MV-4-11 (cell line): ENCODE data around the gene RBM20.
"Not testable (repeated sequence)": the region's sequence is repeated elsewhere in the genome, so short reads cannot be mapped to it uniquely, and the experiment has no call there.

Experiments
- DNase-seq: peaks from one replicate; lab custom pipeline; 2025; lab: John Stamatoyannopoulos, UW

RBM20 gene

DNA sequence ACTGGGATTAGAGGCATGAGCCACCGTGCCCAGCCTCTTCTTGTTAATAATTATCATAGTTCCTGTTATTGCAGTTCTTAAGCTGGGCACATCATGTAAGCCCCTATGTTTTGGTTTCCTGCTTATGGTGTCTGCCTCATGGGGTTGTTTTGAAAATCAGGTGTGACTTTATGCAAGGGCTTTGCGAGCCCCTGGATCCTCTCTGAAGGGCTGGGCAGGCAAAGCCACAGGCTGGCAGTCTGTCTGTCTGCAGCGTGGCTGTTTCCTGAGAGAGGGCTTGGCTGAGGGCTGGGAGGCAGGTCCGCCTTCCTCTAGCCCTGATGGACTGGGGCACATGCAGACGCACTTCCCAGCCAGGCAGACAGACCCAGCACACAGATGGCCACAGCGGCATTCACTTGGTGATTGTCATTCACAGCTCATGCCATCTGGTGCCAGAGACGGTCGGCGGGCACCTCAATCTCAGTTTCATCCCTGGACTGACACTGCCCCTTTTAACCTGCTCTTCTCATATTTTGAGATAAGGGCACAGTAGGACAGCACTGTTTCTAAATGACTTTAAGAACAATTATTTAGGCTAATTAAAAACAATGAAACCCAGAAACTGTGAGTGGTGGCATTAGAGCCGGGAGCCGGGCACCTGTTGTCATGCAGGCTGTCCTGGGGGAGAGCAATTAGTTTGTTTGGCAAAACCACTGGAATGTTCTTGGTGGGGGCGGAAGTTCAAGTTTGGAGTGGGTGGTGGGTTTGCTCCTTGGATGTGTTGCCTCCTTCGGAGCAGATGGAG is 35.5 kb downstream of the RBM20 start:
- DNase-seq = no peak

DNA sequence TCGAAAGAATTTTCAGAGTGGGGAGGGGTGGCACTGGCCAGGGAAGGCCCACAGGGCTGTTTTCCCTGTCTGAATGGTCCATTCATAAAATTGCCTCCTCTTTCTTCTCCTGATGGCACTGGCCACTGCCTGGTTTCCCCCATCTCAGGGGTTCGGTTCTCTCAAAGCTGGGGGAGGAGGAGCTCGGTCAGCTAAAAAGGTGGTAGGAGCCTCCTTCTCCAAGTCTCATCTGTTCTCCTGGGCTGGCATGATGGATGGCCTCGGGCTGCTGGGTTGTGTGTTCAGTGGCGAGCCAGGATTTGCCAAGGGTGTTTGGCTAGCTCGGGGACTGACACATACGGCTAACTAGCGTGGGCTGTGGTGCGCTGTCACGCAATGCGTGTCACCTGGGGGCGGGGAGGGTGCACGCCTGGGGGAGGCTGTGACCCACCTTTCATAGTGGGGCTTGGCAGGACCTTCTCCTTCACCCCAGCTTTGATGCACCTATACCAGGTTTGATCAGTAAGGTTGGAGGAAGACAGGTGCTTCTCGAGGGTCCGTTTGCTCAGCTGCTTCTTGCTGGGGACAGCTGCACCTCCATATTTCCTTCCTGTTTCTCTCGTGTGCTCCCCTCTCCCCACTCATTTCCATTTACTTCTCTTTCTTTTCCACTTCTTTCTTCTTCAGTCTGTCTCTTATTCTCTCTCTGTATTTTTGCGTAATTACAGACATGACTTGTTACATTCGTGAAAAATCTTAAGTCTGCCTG is 36.3 kb downstream of the RBM20 start:
- no peak for DNase-seq

DNA sequence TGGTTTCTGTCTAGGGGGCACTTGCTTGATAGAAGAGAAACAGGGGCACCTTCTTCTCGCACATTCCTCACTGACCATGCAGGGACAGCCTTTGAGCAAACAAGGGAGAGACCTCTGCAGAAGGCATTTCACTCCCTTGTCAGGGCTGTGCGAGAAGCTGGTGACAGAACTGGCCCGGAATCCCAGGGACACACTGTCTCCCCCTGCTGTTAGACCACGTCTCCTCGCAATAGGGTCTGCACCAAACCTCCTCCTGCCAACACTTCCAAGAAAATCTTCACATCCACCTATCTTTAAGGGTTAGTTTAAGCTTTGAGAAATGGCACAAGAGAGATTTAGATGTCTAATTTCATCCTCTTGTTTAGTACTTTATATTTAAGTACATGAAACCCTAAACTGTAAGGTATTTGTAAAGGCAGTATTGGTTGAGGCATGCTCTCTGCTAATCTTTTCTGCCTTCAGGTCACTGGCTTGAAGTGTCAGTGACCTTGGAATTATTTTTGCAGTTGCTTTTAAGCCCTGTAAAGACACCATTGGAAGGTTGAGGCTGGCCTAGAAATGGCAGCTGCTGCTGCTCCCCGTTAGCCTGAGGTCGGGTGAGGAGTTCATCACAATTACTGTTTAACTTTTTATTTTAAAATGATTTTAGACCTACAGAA is 37.0 kb downstream of the RBM20 start:
- DNase-seq = no peak

DNA sequence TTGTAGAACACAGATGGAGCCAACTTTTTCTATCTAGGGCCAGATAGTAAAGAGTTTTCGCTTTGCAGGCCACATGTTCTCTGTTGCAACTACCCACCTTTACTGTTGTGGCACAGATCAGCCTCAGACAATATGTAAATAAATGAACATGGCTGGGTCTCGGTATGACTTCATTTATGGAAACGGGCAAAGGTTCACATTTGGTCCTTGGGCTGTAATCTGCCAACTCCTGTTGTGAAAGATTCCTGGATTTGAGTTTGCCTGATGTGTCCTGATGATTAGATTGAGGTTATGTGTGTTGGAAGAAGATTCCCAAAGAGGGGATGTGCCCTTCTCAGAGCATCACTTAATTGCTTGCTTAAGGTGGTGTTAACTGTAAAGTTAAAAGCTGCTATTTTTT is 38.2 kb downstream of the RBM20 start:
- DNase-seq = no peak

DNA sequence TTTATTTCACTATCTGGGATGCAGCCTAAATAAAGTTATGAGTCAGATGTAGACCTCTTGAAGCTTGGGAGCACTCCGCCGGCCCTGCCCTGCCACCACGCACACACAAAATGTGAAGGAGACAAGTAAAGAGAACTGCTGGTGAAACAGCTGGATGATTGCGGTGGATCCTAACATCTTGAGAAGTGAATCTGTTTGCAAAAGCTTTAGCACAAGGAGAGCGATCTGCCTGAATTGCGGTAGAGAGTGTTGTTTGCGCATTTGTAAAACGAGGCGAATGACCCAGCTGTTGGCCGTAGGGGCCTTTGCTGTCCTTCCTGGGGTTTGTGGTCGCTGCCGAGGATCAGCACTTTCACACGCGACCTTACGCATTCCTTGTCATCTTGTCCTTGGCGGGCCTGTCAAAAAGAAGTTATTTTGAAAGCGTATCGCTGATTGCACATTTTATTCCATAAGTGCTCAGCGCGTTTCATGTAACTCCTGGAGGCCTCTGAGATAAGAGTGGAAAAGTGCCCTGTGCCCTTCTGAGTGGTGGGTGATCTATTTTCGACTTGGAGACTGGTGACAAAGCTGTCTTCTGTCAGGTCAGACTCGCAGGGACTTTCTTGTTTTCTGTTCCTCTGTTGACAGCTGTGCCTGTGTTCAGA is 40.8 kb downstream of the RBM20 start:
- DNase-seq = no peak

DNA sequence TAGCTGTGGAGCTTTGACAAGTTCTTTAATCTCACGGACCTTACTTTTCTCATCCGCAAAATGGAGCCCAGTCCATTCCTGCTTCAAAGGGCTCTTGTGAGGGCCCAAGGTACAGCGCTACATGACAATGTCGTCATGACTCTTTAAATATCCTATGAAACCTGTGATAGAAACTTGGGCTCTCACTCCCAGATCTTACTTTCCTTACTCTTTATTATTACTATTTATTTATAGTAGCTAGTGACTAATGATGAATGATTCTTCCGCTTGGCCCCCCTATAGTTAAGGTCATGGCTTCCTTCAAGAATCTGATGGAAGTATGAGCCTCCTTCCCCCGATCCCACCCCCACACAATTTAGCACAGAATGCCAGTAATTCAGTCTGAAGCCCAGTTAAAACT is 41.9 kb downstream of the RBM20 start:
- no peak for DNase-seq

DNA sequence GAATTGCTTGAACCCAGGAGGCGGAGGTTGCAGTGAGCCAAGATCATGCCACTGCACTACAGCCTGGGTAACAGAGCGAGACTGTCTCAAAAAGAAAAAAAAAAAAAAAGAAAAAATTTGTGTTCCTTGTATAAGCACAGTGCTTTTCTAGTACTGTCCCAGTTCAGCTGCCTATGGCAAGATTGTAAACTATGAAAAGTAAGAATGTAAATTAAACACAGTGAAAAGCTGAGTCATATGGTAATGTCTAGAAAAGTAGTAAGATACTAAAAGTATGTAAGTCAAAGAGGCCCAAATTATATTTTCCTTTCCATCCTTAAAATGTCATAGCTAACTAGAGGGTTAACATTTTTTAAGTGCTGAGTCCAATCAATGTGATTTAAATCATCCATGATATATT is 42.8 kb downstream of the RBM20 start:
- DNase-seq = no peak

DNA sequence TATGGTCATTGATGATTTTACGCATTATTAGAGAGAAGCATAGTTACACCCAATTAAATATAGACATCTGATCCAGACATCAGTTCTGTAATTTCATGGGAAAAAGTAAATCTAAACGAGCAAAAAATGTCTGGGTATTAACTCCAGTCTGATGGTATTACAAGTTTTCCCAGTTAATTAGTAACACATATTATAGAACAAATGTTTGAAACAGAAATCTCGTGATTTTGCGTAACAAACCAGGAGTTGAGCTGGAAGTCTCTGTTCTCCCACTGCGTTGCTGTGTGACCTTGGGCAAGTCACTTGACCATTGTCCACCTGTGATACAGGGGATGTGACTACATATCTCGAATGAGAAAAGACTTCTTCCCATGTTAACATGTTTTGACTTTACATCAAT is 43.3 kb downstream of the RBM20 start:
- no peak for DNase-seq

DNA sequence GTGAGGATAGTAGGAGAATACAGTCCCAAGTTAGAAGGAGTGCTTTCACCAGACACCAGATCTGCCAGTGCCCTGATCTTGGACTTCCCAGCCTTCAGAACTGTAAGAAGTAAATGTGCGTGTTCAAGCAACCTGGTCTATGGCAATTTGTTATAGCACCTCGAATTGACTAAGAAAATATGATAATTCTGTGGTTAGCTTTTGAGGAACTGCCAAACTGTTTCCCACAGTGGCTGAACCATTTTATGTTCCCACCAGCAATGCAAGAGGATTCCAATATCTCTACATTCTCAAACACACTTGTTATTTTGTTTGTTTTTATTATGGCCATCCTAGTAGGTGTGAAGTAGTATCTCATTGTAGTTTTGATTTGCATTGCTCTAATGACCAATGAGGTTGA is 47.0 kb downstream of the RBM20 start:
- DNase-seq = peak; percentile 5

DNA sequence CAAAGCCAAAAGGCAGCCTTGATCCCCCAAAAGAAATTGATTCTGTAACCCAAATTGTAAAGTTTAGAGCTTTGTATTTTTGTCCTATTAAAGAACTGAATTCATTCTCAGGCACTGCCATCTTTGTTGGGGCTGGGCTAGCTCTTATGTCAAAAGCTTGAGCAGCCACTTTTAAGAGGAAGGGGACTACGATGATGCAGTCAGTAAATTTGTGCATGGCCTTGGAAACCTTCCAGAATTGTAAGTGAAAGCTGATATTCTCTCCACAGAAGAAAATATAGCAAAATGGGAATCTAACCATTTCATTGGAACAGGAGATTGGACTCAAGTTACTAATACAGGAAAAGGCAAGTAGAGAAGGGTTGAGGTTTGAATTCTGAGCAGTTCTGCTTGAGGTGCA is 50.1 kb downstream of the RBM20 start:
- DNase-seq = no peak

DNA sequence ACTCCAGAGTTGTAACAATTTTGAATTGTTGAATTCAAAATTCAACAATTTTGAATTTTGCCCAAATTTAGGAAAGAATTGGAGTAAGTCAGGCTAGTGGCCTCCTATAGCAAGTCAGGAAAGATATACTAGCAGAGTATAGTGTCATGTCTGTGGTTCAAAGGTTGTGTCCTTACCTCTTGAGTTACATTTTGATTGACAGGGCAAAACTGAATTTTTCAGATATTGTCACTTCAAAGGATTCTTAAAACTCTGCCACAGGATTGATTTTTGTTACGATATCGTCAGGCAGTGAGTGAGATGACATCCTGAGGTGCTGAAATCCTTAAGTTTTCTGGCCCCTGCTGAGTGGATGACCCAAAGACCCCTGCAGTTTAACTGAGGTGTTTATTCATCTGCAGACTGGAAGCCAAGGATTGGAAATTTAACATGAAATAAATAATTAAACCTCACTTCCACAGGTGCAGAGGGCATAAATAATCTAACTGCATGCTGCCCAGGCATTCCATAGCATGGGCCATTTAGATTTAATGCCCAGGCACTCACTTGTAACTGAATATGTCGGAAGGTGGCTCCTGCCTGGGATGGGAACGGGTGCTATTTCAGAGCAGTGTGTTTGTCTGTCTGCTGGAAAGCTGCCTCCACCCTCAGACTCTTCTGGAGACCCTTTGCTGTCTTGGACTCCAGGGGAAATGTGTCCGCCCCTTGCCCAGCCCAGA is 50.8 kb downstream of the RBM20 start:
- DNase-seq = no peak

DNA sequence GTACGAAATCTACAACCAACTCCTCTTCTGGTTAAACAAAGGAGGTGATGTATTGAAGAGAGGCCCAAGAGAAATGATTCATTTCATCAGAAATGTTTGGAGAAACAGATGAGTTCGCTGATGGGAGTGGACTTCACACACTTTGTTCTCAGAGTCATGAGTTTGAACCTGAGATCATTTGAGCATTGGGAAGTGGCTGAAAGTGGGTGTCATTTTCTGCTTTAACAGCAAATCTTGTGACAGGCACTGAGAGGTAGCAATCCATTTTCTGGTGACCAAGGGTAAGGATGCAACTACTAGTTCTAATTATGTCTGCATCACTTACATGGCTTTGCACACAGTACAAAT is 51.4 kb downstream of the RBM20 start:
- no peak for DNase-seq

DNA sequence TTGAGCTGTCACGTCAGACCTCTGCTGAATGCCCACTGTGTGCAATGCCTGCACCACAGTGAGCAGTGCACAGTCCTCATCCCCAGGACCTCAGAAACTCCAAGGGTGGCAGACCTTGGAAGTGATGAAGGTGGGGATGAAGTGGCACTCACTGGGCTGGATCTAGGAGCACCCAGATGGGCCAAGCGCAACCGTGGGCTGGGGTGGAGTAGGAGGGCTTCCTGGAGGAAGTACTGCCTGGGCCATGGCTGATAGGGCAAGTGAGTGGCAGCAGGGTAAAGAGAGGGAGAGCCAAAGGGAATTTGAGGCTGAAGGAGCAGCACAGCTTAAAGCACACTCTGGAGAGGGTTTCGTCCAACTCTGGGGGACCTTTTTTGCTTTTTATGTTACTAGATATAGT is 52.3 kb downstream of the RBM20 start:
- no peak for DNase-seq

DNA sequence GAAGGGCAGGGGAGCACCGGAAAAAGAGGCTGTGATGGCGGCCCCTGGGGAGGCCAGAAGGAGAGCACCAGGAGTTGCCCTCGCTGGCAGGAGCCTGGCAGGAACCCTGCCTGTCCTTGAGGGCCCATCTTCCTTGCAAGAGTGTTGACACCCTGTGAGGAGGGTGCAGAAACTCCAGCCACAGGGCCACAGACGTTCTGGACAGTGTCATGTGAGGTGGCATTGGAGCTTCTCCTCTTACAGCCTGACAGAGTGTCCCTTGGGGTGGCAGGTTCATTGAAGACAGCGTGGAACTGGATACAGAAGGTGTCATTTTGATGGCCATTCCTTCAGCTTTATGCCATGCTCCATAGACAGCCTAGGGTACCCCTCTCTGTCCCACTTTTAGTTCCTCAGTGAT is 54.2 kb downstream of the RBM20 start:
- no peak for DNase-seq

DNA sequence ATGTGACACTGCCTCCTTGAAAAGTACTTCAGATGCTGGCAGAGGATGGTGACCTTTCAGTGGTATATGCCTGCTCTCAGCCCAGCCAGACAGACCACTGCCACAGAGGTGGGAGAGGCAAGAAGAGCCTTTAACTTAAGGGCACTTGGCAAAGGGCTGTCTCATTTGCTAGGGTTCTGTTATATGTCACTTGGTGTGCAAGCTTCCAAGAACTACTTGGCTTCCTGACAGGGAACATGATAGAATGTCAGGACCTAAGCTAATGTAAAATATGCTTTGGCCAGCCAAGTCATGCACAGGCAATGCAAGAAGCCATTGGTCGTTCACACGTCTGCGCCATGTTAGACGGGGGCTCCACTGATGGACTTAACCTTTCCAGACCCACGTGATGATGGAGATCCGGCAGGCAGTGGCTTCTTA is 54.7 kb downstream of the RBM20 start:
- DNase-seq = no peak

DNA sequence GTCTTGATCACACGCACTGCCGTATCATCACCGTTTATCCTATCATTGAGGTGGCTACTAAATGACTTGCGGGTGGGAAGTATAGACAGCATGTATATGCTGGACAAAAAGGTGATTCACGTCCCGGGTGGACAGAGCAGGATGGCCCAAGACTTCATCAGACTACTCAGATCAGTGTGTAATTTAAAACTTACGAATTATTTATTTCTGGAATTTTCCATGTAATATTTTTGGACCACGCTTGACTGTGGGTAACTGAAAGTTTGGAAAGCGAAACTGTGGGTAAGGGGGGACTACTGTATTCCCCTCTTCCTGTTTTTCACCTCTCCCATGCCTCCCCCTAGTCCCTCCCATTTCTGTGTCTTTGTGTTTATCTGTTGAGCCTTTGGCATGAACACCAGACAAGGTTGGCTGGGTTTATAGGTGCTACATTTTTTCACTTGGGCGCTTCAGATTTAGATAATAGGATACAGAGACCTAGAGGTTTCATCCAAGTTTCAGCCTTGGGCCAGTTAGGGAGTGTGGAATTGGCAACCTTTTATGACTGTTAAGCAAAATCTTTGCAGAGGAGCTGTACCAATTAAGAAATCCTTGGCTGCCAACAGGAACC is 55.8 kb downstream of the RBM20 start:
- no peak for DNase-seq

DNA sequence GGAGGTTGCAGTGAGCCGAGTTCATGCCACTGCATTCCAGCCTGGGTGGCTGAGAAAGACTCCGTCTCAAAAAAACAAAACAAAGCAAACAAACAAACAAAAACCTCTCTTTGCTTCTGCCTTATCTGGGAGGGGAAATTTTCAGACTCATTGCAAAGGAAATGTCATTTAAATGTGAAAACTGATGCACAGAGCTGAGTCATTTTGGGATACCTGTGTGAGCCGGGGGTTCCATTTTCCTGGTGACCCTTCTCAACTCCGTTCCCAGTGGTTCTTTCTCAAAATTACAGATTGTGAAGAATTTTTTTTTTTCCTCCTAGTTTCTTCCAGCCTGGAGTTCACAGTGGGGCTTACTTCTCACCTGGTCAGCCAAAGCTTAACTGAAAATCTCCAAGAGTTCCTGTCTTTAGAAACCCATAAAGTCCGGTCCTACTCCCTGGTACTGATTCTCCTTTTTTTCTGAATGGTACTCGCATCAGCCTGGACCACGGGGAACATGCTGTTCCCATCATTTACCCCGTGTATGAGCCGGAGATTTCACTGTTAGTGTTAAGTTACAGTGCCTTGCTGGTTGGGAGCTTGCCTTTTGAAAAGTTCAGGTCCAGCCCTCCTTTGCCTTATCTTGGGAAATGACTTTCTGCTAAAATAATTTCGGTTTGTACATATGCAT is 56.9 kb downstream of the RBM20 start:
- DNase-seq = no peak

DNA sequence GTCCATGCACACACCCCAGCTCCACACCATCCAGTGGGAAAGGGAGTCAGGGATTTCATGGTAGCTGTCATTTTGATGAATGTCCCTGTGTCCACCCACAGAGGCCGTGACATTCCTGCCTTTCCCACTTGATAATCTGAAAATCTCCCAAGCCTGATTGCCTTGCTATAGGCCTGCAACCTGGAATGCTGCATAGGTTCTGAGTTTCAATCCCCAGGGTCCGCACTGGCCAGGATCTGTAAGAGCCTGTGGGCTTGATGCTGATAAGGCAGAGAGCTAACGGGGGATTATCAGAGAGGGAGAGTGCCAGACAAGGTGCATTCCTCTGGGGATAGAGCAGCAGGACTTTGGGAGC is 57.5 kb downstream of the RBM20 start:
- DNase-seq = no peak

DNA sequence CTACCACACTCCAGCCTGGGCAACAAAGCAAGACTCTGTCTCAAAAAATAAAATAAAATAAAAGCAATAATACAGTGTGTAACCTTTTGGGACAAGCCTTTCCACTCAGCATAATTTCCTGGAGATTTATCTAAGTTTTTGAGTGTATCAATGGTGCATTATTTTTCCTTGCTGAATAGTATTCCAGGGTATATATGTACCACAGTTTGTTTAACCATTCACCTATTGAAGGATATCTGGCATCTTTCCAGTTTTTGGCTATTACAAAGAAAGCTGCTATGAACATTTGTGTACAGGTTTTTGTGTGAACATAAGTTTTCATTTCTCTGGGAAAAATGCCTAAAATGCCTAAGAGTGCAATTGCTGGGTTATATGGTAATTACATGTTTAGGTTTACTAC is 59.9 kb downstream of the RBM20 start:
- DNase-seq = no peak

DNA sequence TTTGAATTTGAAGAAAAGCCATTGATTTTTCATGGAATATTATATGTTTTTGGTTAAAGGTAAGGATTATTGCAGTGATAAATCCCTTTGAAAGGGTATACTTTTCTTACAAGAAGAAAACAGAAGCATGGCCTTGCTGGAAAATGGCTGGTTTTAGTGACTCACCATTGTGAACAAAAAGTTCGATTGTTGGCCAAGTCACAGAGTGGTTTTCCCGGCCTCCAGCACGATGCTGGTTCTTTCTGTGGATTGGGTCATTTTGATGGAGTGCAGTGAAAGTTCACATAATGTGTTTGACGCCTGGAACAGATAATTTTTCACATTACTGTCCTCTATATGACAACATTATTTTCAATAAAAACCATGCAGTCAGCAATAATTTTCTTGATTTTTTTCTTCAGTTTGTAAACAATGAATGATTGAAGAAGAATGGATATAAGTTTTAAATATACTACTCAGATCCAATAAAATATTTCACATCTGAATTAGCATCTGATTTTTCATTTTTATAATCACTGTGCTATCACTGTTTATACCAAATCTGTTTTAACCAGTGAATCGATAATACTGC is 60.9 kb downstream of the RBM20 start:
- no peak for DNase-seq

DNA sequence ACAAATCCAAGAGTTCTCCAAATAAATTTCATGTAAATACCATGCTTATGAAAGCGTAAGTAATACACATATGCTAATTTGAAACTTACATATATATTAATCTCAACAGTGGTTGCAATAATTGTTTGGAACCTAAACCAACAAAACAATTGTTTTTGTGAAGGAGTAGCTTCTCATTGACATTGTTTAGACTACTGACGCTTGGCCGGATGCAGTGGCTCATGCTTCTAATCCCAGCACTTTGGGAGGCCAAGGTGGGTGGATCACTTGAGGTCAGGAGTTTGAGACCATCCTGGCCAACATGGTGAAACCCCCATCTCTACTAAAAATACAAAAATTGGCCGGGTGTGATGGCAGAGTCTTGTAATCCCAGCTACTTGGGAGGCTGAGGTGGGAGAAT is 61.5 kb downstream of the RBM20 start:
- not testable (repeated sequence) for DNase-seq
